NCI-H82 (cell line): Measurements from ENCODE around the gene NRTN.

Source experiments
- DNase-seq: peaks from one replicate; lab custom pipeline; 2025; lab: John Stamatoyannopoulos, UW

Gene NRTN

DNA sequence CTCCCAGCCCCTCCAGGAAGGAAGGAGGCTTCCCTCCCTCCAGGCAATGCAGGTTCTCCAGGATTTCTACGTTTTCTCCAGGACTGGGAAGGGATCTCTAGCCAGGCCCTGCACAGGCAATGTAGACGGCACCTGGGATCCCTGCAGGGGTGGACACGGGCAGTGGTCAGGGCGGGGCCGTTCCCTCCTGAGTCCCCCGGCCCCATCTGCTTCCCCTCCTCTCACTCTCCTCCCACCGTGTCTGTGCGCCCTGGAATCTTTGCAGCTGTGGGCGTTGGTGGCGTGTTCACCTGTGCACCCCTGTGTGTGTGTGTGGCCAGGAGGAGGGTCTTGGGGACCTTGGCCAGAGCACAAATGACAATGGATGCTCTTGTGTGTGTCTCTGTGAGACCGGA is 10.0 kb downstream of the NRTN start:
- no peak for DNase-seq

DNA sequence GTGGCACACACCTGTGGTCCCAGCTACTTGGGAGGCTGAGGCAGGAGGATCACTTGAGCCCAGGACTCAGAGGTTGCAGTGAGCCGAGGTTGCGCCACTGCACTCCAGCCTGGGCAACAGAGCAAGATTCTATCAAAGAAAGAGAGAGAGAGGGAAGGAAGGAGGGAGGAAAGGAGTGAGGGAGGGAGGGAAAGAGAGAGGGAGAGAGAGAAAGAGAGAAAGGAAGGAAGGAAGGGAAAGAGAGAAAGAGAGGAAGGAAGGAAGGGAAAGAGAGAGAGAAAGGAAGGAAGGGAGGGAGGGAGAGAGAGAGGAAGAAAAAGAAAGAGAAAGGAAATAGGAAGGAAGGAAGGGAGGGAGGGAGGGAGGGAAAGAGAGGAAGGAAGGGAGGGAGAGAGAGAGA is 12.4 kb downstream of the NRTN start:
- no peak for DNase-seq

DNA sequence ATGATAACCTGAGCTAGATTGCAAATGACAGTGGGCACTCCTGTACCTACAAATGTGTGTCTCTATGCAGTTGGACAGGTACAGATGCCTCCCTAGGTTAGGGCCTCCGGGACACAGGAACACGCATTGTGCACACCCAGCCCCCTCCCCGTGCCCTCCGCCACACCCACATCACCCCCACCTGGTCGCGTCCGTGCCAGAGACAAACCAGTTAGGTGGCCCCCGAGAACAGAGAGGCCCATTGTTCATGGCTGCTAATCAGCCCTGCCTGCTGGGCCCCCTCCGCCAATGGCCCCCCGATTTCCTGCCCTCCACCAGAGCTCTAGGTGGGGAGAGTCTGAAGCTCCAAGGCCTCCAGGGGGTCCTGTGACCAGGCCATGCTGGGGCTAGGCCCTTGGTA is 13.7 kb downstream of the NRTN start:
- DNase-seq, result no peak

GRCh38 chr19:5820785-5821184 is 15.9 kb downstream of the NRTN start:
- DNase-seq, result no peak

DNA sequence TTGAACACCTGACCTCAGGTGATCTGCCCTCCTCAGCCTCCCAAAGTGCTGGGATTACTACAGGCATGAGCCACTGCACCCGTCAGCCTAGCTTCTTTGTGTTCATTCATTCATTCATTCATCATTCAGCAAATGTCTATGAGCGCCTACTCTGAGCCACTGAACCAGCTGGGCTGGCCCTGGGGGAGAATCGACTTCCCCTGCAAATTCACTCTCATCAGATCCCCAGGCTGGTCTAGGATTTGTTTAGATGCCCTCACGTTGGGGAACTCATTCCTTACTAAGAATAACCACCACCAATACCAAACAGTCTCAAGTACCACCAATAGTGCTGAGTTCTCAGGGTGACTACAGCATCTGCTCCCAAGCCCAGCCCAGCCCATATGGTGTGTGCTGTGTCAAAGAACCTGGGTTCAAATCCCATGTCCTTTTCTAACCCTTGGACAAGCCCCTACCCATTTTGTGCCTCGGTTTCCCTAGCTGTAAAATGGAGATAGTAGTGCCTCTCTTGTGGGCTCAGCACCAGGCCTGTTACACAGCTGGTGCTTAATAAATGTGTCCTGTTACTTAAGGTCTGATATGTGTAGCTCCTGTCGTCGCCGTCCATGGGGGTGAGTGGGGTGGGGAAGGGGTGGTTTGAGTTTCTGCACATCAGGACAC is 16.8 kb downstream of the NRTN start:
- no peak for DNase-seq

- DNase-seq, result no peak
Measured at GRCh38 chr19:5822181-5822844, 17.4 kb downstream of the NRTN start.

- peak; percentile 52 for DNase-seq
Measured at GRCh38 chr19:5823579-5824281, 18.9 kb downstream of the NRTN start.

- DNase-seq, result peak; percentile 86
Measured at GRCh38 chr19:5824751-5825150, 19.9 kb downstream of the NRTN start.

GRCh38 chr19:5825178-5825577 is 20.3 kb downstream of the NRTN start:
- no peak for DNase-seq

DNA sequence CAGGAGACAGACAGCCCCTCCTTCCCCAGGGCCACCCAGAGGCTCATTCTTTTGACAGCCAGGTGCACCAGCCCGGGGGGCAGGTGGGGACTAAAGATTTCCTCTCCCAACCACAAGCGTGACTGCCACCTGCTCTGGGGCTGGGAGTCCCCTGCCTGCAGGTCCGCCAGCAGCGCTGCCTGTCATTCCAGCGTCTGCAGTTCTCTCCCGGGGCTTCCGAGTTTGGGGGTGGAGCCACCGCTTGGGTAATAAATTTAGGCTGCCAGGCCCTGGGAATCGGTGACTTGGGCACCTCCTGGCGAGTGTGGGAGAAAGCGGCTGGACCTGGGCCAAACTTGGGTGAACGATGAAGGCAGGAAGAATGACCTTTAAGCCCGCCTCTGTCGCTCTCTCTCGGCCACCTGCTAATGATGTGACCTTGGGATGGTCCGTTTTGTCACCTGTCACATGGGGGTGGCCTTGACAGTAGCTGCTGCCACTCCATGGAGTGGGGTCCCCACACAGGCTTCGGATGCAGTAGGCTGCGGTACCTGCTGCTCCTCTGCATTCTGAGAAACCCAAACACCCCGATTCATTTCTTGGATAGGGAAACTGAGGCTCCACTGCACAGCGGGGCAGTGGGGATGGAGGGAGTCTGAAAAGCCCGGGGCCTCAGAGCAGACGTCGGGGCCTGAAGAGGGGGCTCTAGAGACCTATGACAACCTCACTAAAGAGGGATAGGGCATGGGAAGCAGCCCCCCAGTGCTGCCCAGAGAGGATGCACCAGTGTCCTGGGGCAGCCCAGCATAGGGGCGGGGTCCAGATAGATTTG is 21.9 kb downstream of the NRTN start:
- DNase-seq, result peak; percentile 82

DNA sequence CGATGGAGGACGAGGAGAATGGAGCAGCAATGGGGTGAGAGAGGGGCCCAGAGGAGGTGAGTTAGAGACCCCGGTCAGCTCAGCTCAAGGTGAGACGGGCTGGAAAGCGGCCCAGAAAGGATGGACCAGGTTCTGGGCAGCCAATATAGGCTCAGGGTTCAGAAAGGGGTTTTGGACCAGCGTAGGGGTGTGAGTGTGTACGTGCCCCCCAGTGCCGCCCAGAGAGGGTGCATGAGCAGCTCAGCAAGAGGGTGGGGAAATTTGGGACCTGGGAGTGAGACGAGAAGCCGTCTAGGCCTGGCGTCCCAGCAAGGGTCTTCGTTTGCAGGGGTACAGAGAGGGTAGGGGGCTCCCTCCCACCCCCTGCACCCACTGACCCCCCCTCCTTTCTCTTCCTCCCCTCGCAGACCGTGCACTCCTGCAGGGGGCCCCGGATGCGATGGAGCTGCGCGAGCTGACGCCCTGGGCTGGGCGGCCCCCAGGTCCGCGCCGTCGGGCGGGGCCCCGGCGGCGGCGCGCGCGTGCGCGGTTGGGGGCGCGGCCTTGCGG is 22.5 kb downstream of the NRTN start:
- no peak for DNase-seq

DNA sequence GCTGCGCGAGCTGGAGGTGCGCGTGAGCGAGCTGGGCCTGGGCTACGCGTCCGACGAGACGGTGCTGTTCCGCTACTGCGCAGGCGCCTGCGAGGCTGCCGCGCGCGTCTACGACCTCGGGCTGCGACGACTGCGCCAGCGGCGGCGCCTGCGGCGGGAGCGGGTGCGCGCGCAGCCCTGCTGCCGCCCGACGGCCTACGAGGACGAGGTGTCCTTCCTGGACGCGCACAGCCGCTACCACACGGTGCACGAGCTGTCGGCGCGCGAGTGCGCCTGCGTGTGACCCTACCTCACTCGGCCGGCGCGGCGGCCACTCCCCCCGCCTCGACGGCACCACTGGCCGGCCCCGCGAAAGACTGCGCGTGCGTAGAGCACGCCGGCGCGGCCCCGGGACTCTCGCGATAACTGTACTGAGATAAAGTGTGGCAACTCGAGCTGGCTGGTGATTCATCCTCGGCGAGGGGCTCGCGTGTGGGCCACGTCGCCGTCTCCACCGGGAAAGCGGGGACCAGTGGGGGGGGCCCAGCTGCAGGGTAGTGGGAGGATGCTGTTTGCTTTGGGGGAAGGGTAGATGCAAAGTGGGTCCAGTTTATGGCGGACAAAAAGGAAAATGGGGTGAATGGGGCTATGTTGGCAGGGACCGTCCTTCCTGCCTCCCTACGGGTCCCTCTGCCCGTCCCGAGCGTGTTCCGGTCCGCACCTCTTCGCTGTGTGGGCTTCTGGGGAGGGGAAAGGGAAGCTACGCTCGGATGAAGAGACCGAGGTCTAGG is 23.2 kb downstream of the NRTN start:
- DNase-seq, result peak; percentile 95

GRCh38 chr19:5828661-5829566 is 24.0 kb downstream of the NRTN start:
- peak; percentile 81 for DNase-seq

DNA sequence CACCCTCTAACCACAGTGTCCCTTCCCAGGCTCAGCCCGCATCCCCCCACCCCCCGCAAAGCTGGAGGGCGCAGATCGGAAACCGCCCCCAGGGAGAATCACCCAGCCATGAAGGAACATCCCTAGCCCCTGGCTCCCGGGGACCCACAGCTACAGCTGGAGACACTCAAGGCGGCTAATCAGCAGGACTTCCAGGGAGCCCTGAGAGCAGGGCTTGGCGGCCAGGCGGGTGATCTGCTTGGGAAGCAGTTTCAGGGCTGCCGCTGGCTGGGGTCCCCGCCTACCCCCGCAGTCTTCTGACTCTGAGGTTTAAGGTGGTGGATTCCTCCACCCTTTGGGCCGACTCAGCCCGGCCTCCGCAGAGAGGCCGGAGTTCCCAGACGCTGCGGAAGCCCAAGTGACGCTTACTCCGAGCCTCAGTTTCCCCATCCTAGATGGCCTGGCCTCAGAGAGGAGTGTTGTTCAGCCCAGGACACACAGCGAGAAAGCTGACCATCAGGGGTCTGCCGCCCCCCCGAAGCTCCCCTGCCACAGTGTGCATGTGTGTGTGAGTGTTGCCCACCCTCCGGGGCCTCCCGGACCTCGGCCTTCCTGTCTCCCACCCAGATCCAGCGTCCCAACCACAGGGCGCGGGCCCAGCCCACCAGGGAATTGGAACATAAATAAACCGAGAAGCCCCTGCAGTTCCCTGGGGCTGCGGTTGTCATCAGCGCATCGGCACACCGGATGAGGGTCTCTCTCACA is 24.9 kb downstream of the NRTN start:
- no peak for DNase-seq

GRCh38 chr19:5831159-5831558 is 26.3 kb downstream of the NRTN start:
- no peak for DNase-seq

- DNase-seq, result no peak
Measured at GRCh38 chr19:5832061-5832460, 27.2 kb downstream of the NRTN start.

DNA sequence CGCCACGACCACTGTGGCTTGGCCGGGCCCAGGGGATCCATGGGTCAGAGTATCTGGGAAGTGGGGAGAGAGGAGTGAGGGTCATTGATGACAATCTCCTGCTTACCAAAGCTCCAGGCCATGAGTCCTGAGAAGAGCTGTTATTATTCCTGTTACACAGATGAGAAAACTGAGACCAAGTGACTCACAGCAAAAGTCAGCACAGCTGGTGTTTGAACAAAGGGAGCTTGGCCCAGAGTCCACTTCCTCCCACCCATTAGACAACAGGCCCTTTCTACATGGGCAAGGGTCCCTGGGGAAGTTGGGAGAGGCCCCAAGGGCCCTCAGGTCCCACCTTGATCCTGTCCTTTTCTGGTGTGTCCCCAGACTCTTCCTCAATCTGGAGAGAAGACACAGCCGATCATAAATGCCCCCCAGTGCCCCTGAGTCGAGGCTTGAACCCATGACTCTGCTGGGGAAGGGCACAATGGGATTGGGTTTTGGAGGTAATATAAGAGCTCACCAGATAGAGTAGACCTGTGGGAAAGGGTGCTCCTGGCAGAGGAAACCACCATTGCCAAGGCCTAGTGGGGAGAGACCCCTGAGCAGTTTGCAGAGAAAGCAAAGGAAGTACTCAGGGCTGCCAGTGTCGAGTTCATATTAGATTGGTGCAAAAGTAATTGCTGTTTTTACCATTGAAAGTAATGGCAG is 27.8 kb downstream of the NRTN start:
- no peak for DNase-seq

DNA sequence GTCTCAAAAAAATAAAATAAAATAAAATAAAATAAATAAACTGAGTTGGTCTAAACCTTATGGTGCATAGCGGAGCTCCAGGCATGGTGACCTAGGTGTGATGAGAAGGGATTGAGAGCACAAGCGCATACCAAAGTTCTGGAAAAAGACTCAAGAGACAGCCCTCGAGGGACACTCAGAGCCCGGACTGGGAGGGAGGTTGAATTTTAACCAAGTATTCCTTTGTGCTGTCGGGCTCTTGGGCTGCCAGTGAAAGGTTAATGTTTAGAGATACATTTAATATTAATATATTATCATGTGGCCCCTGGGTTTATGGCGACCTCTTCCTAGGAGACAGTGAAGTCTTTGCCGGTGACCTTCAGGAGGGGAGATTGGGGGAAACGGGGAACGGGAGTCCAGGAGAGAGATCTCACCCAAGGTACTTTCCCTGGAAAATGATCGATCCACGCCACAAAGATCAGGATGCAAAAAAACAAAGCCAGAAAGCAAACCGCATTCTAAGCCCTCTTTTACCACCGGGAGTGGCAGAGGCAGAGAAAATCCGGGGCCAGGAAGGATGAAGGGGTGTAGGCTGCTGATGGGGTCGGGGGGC is 33.0 kb downstream of the NRTN start:
- no peak for DNase-seq
